MM.1S (cell line): ENCODE measurements around the gene SLC38A10.

ENCODE experiments used
- DNase-seq: peaks from one replicate; pipeline ENCODE4 v3.0.0-alpha.2; 2015
- H2AFZ ChIP-seq: fragments of 300-600 bp; sonication (generic); 2 replicates; pipeline ENCODE4 v1.6.0; 2016; ENCODE audit warnings: antibody characterized with exemption, low read length
- H3F3A ChIP-seq: fragments of 300-600 bp; sonication (generic); 2 replicates; pipeline ENCODE4 v1.6.1; 2016; ENCODE audit warnings: mild to moderate bottlenecking, antibody characterized with exemption, low read length, moderate library complexity, mixed read lengths; ENCODE audit not compliant: insufficient read depth
- H3K27ac ChIP-seq: fragments of 300-600 bp; sonication (generic); 2 replicates; pipeline ENCODE4 v1.5.1; 2016; ENCODE audit warnings: mild to moderate bottlenecking, low read length
- H3K27me3 ChIP-seq: fragments of 300-600 bp; sonication (generic); replicated peaks from 2 replicates; pipeline ENCODE4 v1.6.0; 2016; ENCODE audit warnings: low read length; ENCODE audit not compliant: insufficient read depth
- H3K36me3 ChIP-seq: fragments of 300-600 bp; sonication (generic); replicated peaks from 2 replicates; pipeline ENCODE4 v1.6.1; 2016; ENCODE audit warnings: mild to moderate bottlenecking, low read length, mixed read lengths; ENCODE audit not compliant: insufficient read depth
- H3K4me1 ChIP-seq: fragments of 300-600 bp; sonication (generic); 2 replicates; pipeline ENCODE4 v1.6.1; 2016; ENCODE audit warnings: low read length, mixed read lengths
- H3K4me2 ChIP-seq: fragments of 300-600 bp; sonication (generic); 2 replicates; pipeline ENCODE4 v1.6.0; 2016; ENCODE audit warnings: low read depth, low read length
- H3K4me3 ChIP-seq: fragments of 300-600 bp; sonication (generic); 2 replicates; pipeline ENCODE4 v1.5.1; 2016; ENCODE audit warnings: low read length, mixed read lengths
- H3K79me2 ChIP-seq: fragments of 300-600 bp; sonication (generic); 2 replicates; pipeline ENCODE4 v1.6.1; 2016; ENCODE audit warnings: mixed run types, low read length, mixed read lengths
- H3K9ac ChIP-seq: fragments of 300-600 bp; sonication (generic); 2 replicates; pipeline ENCODE4 v1.6.1; 2016; ENCODE audit warnings: low read length, mixed read lengths
- H3K9me2 ChIP-seq: fragments of 300-600 bp; sonication (generic); replicated peaks from 2 replicates; pipeline ENCODE4 v1.6.1; 2016; ENCODE audit warnings: mild to moderate bottlenecking, low read length, mixed read lengths; ENCODE audit not compliant: insufficient read depth
- H3K9me3 ChIP-seq: fragments of 300-600 bp; sonication (generic); replicated peaks from 2 replicates; pipeline ENCODE4 v1.6.1; 2016; ENCODE audit warnings: mild to moderate bottlenecking, low read length, mixed read lengths; ENCODE audit not compliant: insufficient read depth
- H4K20me1 ChIP-seq: fragments of 300-600 bp; sonication (generic); 2 replicates; pipeline ENCODE4 v1.6.1; 2016; ENCODE audit warnings: mild to moderate bottlenecking, low read length, moderate library complexity, mixed read lengths; ENCODE audit not compliant: insufficient read depth
- CTCF ChIP-seq: fragments of 300-600 bp; sonication (generic); IDR thresholded peaks from 2 replicates; pipeline ENCODE4 v1.5.1; 2016; ENCODE audit warnings: antibody characterized with exemption, low read length, mixed read lengths
- EZH2 ChIP-seq: fragments of 300-600 bp; sonication (generic); optimal IDR thresholded peaks from 2 replicates; pipeline ENCODE3; 2017; ENCODE audit warnings: low read depth, mild to moderate bottlenecking, antibody characterized with exemption, low read length, mixed read lengths
- EZH2phosphoT487 ChIP-seq: fragments of 300-600 bp; sonication (generic); IDR thresholded peaks from 2 replicates; pipeline ENCODE4 v1.6.1; 2018; ENCODE audit warnings: antibody characterized with exemption, low read length

Gene SLC38A10

GRCh38 chr17:81287741-81288430, 7.2 kb downstream of the SLC38A10 start:
- no peak for DNase-seq
- H3K4me2 ChIP-seq = no peak overlapping the region
- TF ChIP-seq EZH2 = no peak
- no peak for TF ChIP-seq CTCF
- TF ChIP-seq EZH2phosphoT487 = no peak
- H2AFZ ChIP-seq = no peak overlapping the region
- H3K36me3 ChIP-seq = no peaks in the 10 kb centered on the region
- H3K27ac ChIP-seq = no peak overlapping the region
- no peaks in the 10 kb centered on the region for H4K20me1 ChIP-seq
- H3K4me1 ChIP-seq = no peaks in the 10 kb centered on the region; the same call in 1 of the 2 replicates
- no peak overlapping the region for H3K9ac ChIP-seq
- H3K9me2 ChIP-seq = no peaks in the 10 kb centered on the region
- no peak overlapping the region for H3K4me3 ChIP-seq
- H3K79me2 ChIP-seq = peaks cover 84% of the 10 kb centered on the region
- H3F3A ChIP-seq = no peaks in the 10 kb centered on the region
- no peaks in the 10 kb centered on the region for H3K27me3 ChIP-seq
- H3K9me3 ChIP-seq = no peaks in the 10 kb centered on the region

- peaks cover 78% of the 10 kb centered on the region for H3K79me2 ChIP-seq
- TF ChIP-seq EZH2phosphoT487 = no peak
- TF ChIP-seq EZH2 = no peak
- TF ChIP-seq CTCF = no peak
- H3K4me2 ChIP-seq = no peak overlapping the region
- no peak overlapping the region for H3K9ac ChIP-seq
- no peaks in the 10 kb centered on the region for H3F3A ChIP-seq
- H3K9me3 ChIP-seq = no peaks in the 10 kb centered on the region
- no peaks in the 10 kb centered on the region; the same call in 1 of the 2 replicates for H3K4me1 ChIP-seq
- H4K20me1 ChIP-seq = no peaks in the 10 kb centered on the region
- no peaks in the 10 kb centered on the region for H3K9me2 ChIP-seq
- DNase-seq = no peak
- no peak overlapping the region for H3K27ac ChIP-seq
- no peak overlapping the region for H2AFZ ChIP-seq
- H3K27me3 ChIP-seq = no peaks in the 10 kb centered on the region
- H3K36me3 ChIP-seq = no peaks in the 10 kb centered on the region
- no peak overlapping the region for H3K4me3 ChIP-seq
Measured at GRCh38 chr17:81287152-81287551, 8.0 kb downstream of the SLC38A10 start.

GRCh38 chr17:81286491-81287145, 8.5 kb downstream of the SLC38A10 start:
- no peak overlapping the region for H3K4me3 ChIP-seq
- H3K4me1 ChIP-seq = no peaks in the 10 kb centered on the region; the same call in 1 of the 2 replicates
- no peaks in the 10 kb centered on the region for H3K27me3 ChIP-seq
- TF ChIP-seq EZH2 (no peak), EZH2phosphoT487 (no peak), CTCF (no peak)
- H3K4me2 ChIP-seq = no peak overlapping the region
- H2AFZ ChIP-seq = no peak overlapping the region
- H3K36me3 ChIP-seq = no peaks in the 10 kb centered on the region
- peaks cover 74% of the 10 kb centered on the region for H3K79me2 ChIP-seq
- no peaks in the 10 kb centered on the region for H3F3A ChIP-seq
- H3K27ac ChIP-seq = no peak overlapping the region
- no peak for DNase-seq
- H4K20me1 ChIP-seq = no peaks in the 10 kb centered on the region
- no peaks in the 10 kb centered on the region for H3K9me2 ChIP-seq
- no peaks in the 10 kb centered on the region for H3K9me3 ChIP-seq
- H3K9ac ChIP-seq = no peak overlapping the region
